Measurements from ENCODE around the gene ADAMTS2. TPM values are rescaled to one million over a fixed set of nuclear protein-coding genes. Genes with fewer than 3 reads are reported as not detected.

ADAMTS2 gene
- total RNA-seq, 2 experiments from 2014 or later, result not detected

GRCh38 chr5:179177711-179178575 is 167.3 kb downstream of the ADAMTS2 start:
- Histone ChIP-seq H3K27me3 (ENCODE audit: control insufficient read depth in 1 of 2, insufficient read depth in 2 of 2, low read length in 2 of 2) (peaks cover 13 to 15% of the 10 kb centered on the region in 2 experiments), H3K4me3 (ENCODE audit: low read length) (no peak overlapping the region), H3K4me1 (ENCODE audit: insufficient read depth, low read length) (no peaks in the 10 kb centered on the region), H3K9me3 (ENCODE audit: control insufficient read depth in 1 of 2, insufficient read depth in 1 of 2, low read length in 2 of 2) (peaks cover 0 to 37% of the 10 kb centered on the region in 2 experiments), H3K36me3 (ENCODE audit: insufficient read depth, low read length) (no peaks in the 10 kb centered on the region), H3K27ac (ENCODE audit: low read depth in 1 of 2, low read length in 2 of 2) (no peak overlapping the region)
- H3K27me3 Mint-ChIP-seq, result peaks cover 35% of the 10 kb centered on the region
- no peaks in the 10 kb centered on the region for H3K36me3 Mint-ChIP-seq (ENCODE audit: low read depth)
- CTCF ChIA-PET, result no interaction called here
- no peak for DNase-seq
- ATAC-seq (ENCODE audit: poor library complexity), result no peak
- POLR2A ChIA-PET, result no interaction called here
- no peak for TF ChIP-seq CTCF (IDR thresholded peaks at IDR 0.05)
- H3K27ac Mint-ChIP-seq, result no peak overlapping the region
- intact Hi-C loops (cut with DNase I, micrococcal nuclease), result no loop called here
- peaks cover 2% of the 10 kb centered on the region for H3K9me3 Mint-ChIP-seq
- no peaks in the 10 kb centered on the region for H3K4me1 Mint-ChIP-seq (ENCODE audit: low read depth)
- no peak overlapping the region for H3K4me3 Mint-ChIP-seq

- Mint-ChIP-seq H3K27ac (no peak overlapping the region), H3K36me3 (ENCODE audit: low read depth) (no peaks in the 10 kb centered on the region), H3K9me3 (peaks cover 2% of the 10 kb centered on the region), H3K4me3 (no peak overlapping the region), H3K4me1 (ENCODE audit: low read depth) (no peaks in the 10 kb centered on the region), H3K27me3 (peaks cover 25% of the 10 kb centered on the region)
- Histone ChIP-seq H3K4me3 (ENCODE audit: low read length) (no peak overlapping the region), H3K27ac (ENCODE audit: low read depth in 1 of 2, low read length in 2 of 2) (no peak overlapping the region), H3K9me3 (ENCODE audit: control insufficient read depth in 1 of 2, insufficient read depth in 1 of 2, low read length in 2 of 2) (peaks cover 0 to 32% of the 10 kb centered on the region in 2 experiments), H3K4me1 (ENCODE audit: insufficient read depth, low read length) (no peaks in the 10 kb centered on the region), H3K27me3 (ENCODE audit: control insufficient read depth in 1 of 2, insufficient read depth in 2 of 2, low read length in 2 of 2) (peaks cover 3% of the 10 kb centered on the region in 2 experiments), H3K36me3 (ENCODE audit: insufficient read depth, low read length) (no peaks in the 10 kb centered on the region)
- POLR2A ChIA-PET, result no interaction called here
- no peak for TF ChIP-seq CTCF (IDR thresholded peaks at IDR 0.05)
- intact Hi-C loops (cut with DNase I, micrococcal nuclease), result no loop called here
- DNase-seq (no peak), ATAC-seq (ENCODE audit: poor library complexity) (no peak)
- CTCF ChIA-PET, result no interaction called here
These were observed 168.6 kb downstream of the ADAMTS2 start for GRCh38 chr5:179176571-179177230.

- no peak overlapping the region for H3K27ac ChIP-seq (ENCODE audit: low read depth in 1 of 2, low read length in 2 of 2)
- DNase-seq (no peak), ATAC-seq (ENCODE audit: poor library complexity) (no peak)
- H3K36me3 ChIP-seq (ENCODE audit: insufficient read depth, low read length), result no peaks in the 10 kb centered on the region
- H3K9me3 ChIP-seq (ENCODE audit: control insufficient read depth in 1 of 2, insufficient read depth in 1 of 2, low read length in 2 of 2), result peaks cover 0 to 30% of the 10 kb centered on the region in 2 experiments
- no peak overlapping the region for H3K27ac Mint-ChIP-seq
- intact Hi-C loops (cut with DNase I, micrococcal nuclease), result no loop called here
- H3K4me3 ChIP-seq (ENCODE audit: low read length), result no peak overlapping the region
- no peaks in the 10 kb centered on the region for H3K4me1 ChIP-seq (ENCODE audit: insufficient read depth, low read length)
- no peak overlapping the region for H3K4me3 Mint-ChIP-seq
- ChIA-PET CTCF (no interaction called here), POLR2A (no interaction called here)
- H3K4me1 Mint-ChIP-seq (ENCODE audit: low read depth), result no peaks in the 10 kb centered on the region
- no peak for TF ChIP-seq CTCF (IDR thresholded peaks at IDR 0.05)
- H3K9me3 Mint-ChIP-seq, result peaks cover 2% of the 10 kb centered on the region
- peaks cover 24% of the 10 kb centered on the region for H3K27me3 Mint-ChIP-seq
- H3K27me3 ChIP-seq (ENCODE audit: control insufficient read depth in 1 of 2, insufficient read depth in 2 of 2, low read length in 2 of 2), result peaks cover 3% of the 10 kb centered on the region in 2 experiments
- H3K36me3 Mint-ChIP-seq (ENCODE audit: low read depth), result no peaks in the 10 kb centered on the region
These were observed 169.1 kb downstream of the ADAMTS2 start for GRCh38 chr5:179176166-179176565.
